HCT116 (cell line): ENCODE data around the gene C10orf90.

Source experiments
- CTCF ChIP-seq, 3 experiments: fragments of 200-600 bp in 1 of 3; sonication (generic) in 1 of 3; IDR thresholded peaks in 2 of 3; conservative IDR thresholded peaks in 1 of 3; 2 replicates each; pipeline ENCODE4 v1.5.1; 2012 to 2017; ENCODE audit warnings: low read depth in 2 of 3, low read length in 2 of 3, antibody characterized with exemption in 1 of 3, borderline replicate concordance in 1 of 3, control low read depth in 1 of 3, mild to moderate bottlenecking in 1 of 3, mixed read lengths in 1 of 3, mixed run types in 1 of 3, moderate library complexity in 1 of 3; ENCODE audit not compliant: insufficient read depth in 1 of 3
- EZH2 ChIP-seq: fragments of 200-600 bp; sonication (generic); IDR thresholded peaks from 2 replicates; pipeline ENCODE4 v1.6.1; 2017; ENCODE audit warnings: antibody characterized with exemption, mixed run types
- EZH2phosphoT487 ChIP-seq: fragments of 200-600 bp; IDR thresholded peaks from 2 replicates; pipeline ENCODE4 v1.6.1; 2018; ENCODE audit warnings: antibody characterized with exemption, borderline replicate concordance
- JUND ChIP-seq: IDR thresholded peaks from 2 replicates; pipeline ENCODE4 v1.6.1; 2012
- POLR2AphosphoS5 ChIP-seq: IDR thresholded peaks from 2 replicates; pipeline ENCODE4 v1.6.1; 2011; ENCODE audit warnings: mild to moderate bottlenecking, low read depth, low read length, moderate library complexity
- RAD21 ChIP-seq: IDR thresholded peaks from 2 replicates; pipeline ENCODE4 v1.6.1; 2012; ENCODE audit warnings: low read depth, mild to moderate bottlenecking
- YY1 ChIP-seq: IDR thresholded peaks from 2 replicates; pipeline ENCODE4 v1.6.1; 2011; ENCODE audit warnings: low read length, low read depth, moderate library complexity, mild to moderate bottlenecking; ENCODE audit not compliant: insufficient replicate concordance; ENCODE audit errors: extremely low read depth
- TF ChIP-seq, protein P1 (sequence below): IDR thresholded peaks from 2 replicates; pipeline ENCODE4 v1.6.1; 2012

- TF ChIP-seq CTCF (IDR thresholded peaks at IDR 0.05 in 2 of 3, conservative IDR thresholded peaks at IDR 0.05 in 1 of 3; ENCODE audit: borderline replicate concordance in 1 of 3, insufficient read depth in 1 of 3, low read depth in 2 of 3, low read length in 2 of 3) (no peak), EZH2 (no peak), YY1 (no peak), RAD21 (no peak), POLR2AphosphoS5 (no peak), EZH2phosphoT487 (no peak), JUND (no peak)
- TF ChIP-seq, protein P1, sequence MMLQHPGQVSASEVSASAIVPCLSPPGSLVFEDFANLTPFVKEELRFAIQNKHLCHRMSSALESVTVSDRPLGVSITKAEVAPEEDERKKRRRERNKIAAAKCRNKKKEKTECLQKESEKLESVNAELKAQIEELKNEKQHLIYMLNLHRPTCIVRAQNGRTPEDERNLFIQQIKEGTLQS: no peak
These were observed 173.5 kb downstream of the C10orf90 start for GRCh38 chr10:126496771-126497545.
